ENCODE data around the gene TNS1. TPM values are rescaled to one million over a fixed set of nuclear protein-coding genes. Genes with fewer than 3 reads are reported as not detected.
A peak's percentile ranks its signal among the peaks of the same experiment; 100 is the strongest.

TNS1 gene
- total and polyA plus RNA-seq, 2 donors (not counting 1 experiment from before 2014, with no cell fraction given): 0.10 to 0.86 TPM

DNA sequence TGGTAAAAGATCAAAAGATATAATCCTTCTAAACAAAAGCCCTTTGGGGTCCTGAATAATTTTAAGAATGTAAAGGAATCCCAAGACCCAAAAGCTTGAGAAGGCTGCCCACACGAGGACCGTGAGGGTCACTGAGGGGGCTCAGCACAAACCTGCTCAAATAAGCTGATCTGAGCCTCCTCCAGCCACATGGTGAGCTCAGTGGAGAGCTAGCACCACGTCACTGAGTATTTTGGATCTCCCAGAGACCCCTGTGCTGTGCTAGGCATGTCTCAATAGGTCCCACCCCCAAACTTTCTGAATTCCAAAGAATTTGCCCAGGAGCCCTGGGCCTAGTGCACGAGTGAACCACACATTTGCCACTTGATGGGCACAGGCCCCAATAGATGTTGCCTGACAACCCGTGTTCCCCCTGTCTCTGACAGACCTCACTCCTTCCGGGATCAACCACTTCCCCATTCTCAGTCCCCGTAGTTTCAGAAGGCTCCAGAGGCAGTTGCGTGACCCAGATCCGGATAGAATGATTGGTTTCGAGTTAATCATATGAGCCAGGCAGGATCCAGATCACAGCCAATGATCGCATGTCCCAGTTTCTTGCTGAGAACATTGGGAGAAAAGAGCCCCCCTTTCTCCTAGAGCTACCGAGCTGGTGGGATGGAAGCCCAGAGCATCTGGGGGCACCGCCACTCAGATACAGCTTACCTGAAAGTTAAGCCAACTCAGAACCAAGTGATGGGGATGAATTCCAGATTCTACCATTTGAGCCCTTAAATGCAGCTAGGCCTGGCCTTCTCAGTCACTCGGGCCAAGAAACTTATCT lies 203.8 kb downstream of the TNS1 start:
- Mint-ChIP-seq H3K4me1 (peaks cover 18% of the 10 kb centered on the region), H3K27me3 (no peaks in the 10 kb centered on the region), H3K27ac (peak overlapping the region; percentile 27), H3K9me3 (ENCODE audit: insufficient read depth) (no peaks in the 10 kb centered on the region), H3K4me3 (no peak overlapping the region)
- no peaks in the 10 kb centered on the region for H3K36me3 ChIP-seq (replicated peaks in 1 of 2; ENCODE audit: control extremely low read depth in 1 of 2, control insufficient read depth in 1 of 2, extremely low read depth in 1 of 2, insufficient read depth in 2 of 2, low read length in 1 of 2)
- H3K27ac ChIP-seq (ENCODE audit: low read length in 2 of 2): peak overlapping the region in 1 of 2 donors; percentile 30
- no peaks in the 10 kb centered on the region for H3K27me3 ChIP-seq (replicated peaks in 1 of 4; ENCODE audit: control extremely low read depth in 1 of 4, control insufficient read depth in 3 of 4, insufficient read depth in 4 of 4, low read length in 3 of 4)
- H3K9ac ChIP-seq (ENCODE audit: low read length): no peak overlapping the region
- no peak for TF ChIP-seq EZH2 (IDR thresholded peaks at IDR 0.05; ENCODE audit: borderline replicate concordance, insufficient read depth, low read depth, low read length, poor library complexity, severe bottlenecking)
- TF ChIP-seq, protein P1, sequence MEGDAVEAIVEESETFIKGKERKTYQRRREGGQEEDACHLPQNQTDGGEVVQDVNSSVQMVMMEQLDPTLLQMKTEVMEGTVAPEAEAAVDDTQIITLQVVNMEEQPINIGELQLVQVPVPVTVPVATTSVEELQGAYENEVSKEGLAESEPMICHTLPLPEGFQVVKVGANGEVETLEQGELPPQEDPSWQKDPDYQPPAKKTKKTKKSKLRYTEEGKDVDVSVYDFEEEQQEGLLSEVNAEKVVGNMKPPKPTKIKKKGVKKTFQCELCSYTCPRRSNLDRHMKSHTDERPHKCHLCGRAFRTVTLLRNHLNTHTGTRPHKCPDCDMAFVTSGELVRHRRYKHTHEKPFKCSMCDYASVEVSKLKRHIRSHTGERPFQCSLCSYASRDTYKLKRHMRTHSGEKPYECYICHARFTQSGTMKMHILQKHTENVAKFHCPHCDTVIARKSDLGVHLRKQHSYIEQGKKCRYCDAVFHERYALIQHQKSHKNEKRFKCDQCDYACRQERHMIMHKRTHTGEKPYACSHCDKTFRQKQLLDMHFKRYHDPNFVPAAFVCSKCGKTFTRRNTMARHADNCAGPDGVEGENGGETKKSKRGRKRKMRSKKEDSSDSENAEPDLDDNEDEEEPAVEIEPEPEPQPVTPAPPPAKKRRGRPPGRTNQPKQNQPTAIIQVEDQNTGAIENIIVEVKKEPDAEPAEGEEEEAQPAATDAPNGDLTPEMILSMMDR (IDR thresholded peaks at IDR 0.05): no peak
- intact Hi-C loops (cut with micrococcal nuclease): no loop called here
- ChIA-PET CTCF (interaction anchor here (0.8 to 17.1 kb wide), 4 partner anchors 10 to 88 kb away, joined by 3 to 412 read pairs (median 17); no protein-coding TSS in a partner anchor), POLR2A (no interaction called here)
- ATAC-seq (ENCODE audit: low read depth) (peak; percentile 81), DNase-seq (peak; percentile 71)
- no peak overlapping the region for H3K4me3 ChIP-seq (ENCODE audit: control extremely low read depth in 1 of 5, extremely low read depth in 1 of 5, insufficient read depth in 1 of 5, low read depth in 2 of 5, low read length in 4 of 5)
- peak overlapping the region; percentile 34 for H3K4me2 ChIP-seq (replicated peaks; ENCODE audit: low read depth, low read length, poor library complexity, severe bottlenecking)
- H4K20me1 ChIP-seq (ENCODE audit: control insufficient read depth, insufficient read depth, low read length, poor library complexity, severe bottlenecking): no peaks in the 10 kb centered on the region
- peaks cover 13 to 24% of the 10 kb centered on the region in 2 donors for H3K4me1 ChIP-seq (ENCODE audit: control insufficient read depth in 2 of 2, insufficient read depth in 2 of 2, low read length in 2 of 2)
- H2AFZ ChIP-seq (ENCODE audit: insufficient read depth, low read depth, low read length, poor library complexity, severe bottlenecking): peak overlapping the region; percentile 26
- WGBS (ENCODE audit: insufficient coverage): 36% methylated on average over 11 of the region's 14 CpGs
- H3K79me2 ChIP-seq (ENCODE audit: control insufficient read depth, insufficient read depth, low read length): no peaks in the 10 kb centered on the region
- peaks cover 0 to 4% (median 0%) of the 10 kb centered on the region in 3 donors for H3K9me3 ChIP-seq (ENCODE audit: control extremely low read depth in 1 of 3, control insufficient read depth in 2 of 3, insufficient read depth in 1 of 3, low read length in 2 of 3)

GRCh38 chr2:217798191-217798590 lies 204.6 kb downstream of the TNS1 start:
- no peak overlapping the region for H3K4me3 ChIP-seq (ENCODE audit: control extremely low read depth in 1 of 5, extremely low read depth in 1 of 5, insufficient read depth in 1 of 5, low read depth in 2 of 5, low read length in 4 of 5)
- no peak overlapping the region for H3K4me2 ChIP-seq (replicated peaks; ENCODE audit: low read depth, low read length, poor library complexity, severe bottlenecking)
- peaks cover 13 to 24% of the 10 kb centered on the region in 2 donors for H3K4me1 ChIP-seq (ENCODE audit: control insufficient read depth in 2 of 2, insufficient read depth in 2 of 2, low read length in 2 of 2)
- DNase-seq: no peak
- H3K36me3 ChIP-seq (replicated peaks in 1 of 2; ENCODE audit: control extremely low read depth in 1 of 2, control insufficient read depth in 1 of 2, extremely low read depth in 1 of 2, insufficient read depth in 2 of 2, low read length in 1 of 2): no peaks in the 10 kb centered on the region
- H2AFZ ChIP-seq (ENCODE audit: insufficient read depth, low read depth, low read length, poor library complexity, severe bottlenecking): no peak overlapping the region
- TF ChIP-seq, protein P1 (IDR thresholded peaks at IDR 0.05): no peak
- no peak for TF ChIP-seq EZH2 (IDR thresholded peaks at IDR 0.05; ENCODE audit: borderline replicate concordance, insufficient read depth, low read depth, low read length, poor library complexity, severe bottlenecking)
- POLR2A ChIA-PET: no interaction called here
- no peaks in the 10 kb centered on the region for H4K20me1 ChIP-seq (ENCODE audit: control insufficient read depth, insufficient read depth, low read length, poor library complexity, severe bottlenecking)
- no peaks in the 10 kb centered on the region for H3K27me3 Mint-ChIP-seq
- CTCF ChIA-PET: interaction anchor here (0.8 to 17.1 kb wide), 3 partner anchors 9 to 88 kb away, joined by 3 to 412 read pairs (median 27); no protein-coding TSS in a partner anchor
- H3K9ac ChIP-seq (ENCODE audit: low read length): no peak overlapping the region
- intact Hi-C loops (cut with micrococcal nuclease): no loop called here
- H3K27ac Mint-ChIP-seq: no peak overlapping the region
- no peaks in the 10 kb centered on the region for H3K9me3 Mint-ChIP-seq (ENCODE audit: insufficient read depth)
- H3K27ac ChIP-seq (ENCODE audit: low read length in 2 of 2): no peak overlapping the region
- no peak overlapping the region for H3K4me3 Mint-ChIP-seq
- peaks cover 18% of the 10 kb centered on the region for H3K4me1 Mint-ChIP-seq
- WGBS (ENCODE audit: insufficient coverage): 88% methylated on average over 1 of the region's 7 CpGs
- peaks cover 0 to 4% (median 0%) of the 10 kb centered on the region in 3 donors for H3K9me3 ChIP-seq (ENCODE audit: control extremely low read depth in 1 of 3, control insufficient read depth in 2 of 3, insufficient read depth in 1 of 3, low read length in 2 of 3)
- no peaks in the 10 kb centered on the region for H3K79me2 ChIP-seq (ENCODE audit: control insufficient read depth, insufficient read depth, low read length)
- no peaks in the 10 kb centered on the region for H3K27me3 ChIP-seq (replicated peaks in 1 of 4; ENCODE audit: control extremely low read depth in 1 of 4, control insufficient read depth in 3 of 4, insufficient read depth in 4 of 4, low read length in 3 of 4)
- ATAC-seq (ENCODE audit: low read depth): no peak

Measured in B cell (primary cell).